HepG2 (cell line): ENCODE data around the gene FOXS1. TPM values are rescaled to one million over a fixed set of nuclear protein-coding genes. Genes with fewer than 3 reads are reported as not detected.

ENCODE experiments used
- FOXK2 ChIP-seq: fragments of 450-650 bp; IDR thresholded peaks from 2 replicates; pipeline ENCODE4 v1.6.1; 2016
- GATAD1 ChIP-seq: IDR thresholded peaks from 2 replicates; pipeline ENCODE4 v1.6.1; 2016; ENCODE audit warnings: missing genetic modification reagents, missing compliant biosample characterization
- MXD4 ChIP-seq: IDR thresholded peaks from 2 replicates; pipeline ENCODE4 v1.6.1; 2016; ENCODE audit warnings: mild to moderate bottlenecking, missing biosample characterization, missing genetic modification reagents
- NAIF1 ChIP-seq: sonication (generic); formaldehyde crosslinking; IDR thresholded peaks from 2 replicates; pipeline ENCODE4 v1.5.0; 2020; ENCODE audit warnings: mild to moderate bottlenecking, missing genetic modification reagents, borderline replicate concordance
- RFXANK ChIP-seq: IDR thresholded peaks from 2 replicates; pipeline ENCODE4 v1.6.1; 2016
- ZC3H13 ChIP-seq: sonication (generic); formaldehyde crosslinking; IDR thresholded peaks from 2 replicates; pipeline ENCODE4 v1.8.1; 2023; ENCODE audit warnings: mild to moderate bottlenecking, missing genetic modification reagents, moderate library complexity
- ZNF33A ChIP-seq: sonication (generic); formaldehyde crosslinking; IDR thresholded peaks from 2 replicates; pipeline ENCODE4 v1.5.1; 2020; ENCODE audit warnings: missing genetic modification reagents, mild to moderate bottlenecking, moderate library complexity, borderline replicate concordance
- ZNF367 ChIP-seq: sonication (generic); formaldehyde crosslinking; IDR thresholded peaks from 2 replicates; pipeline ENCODE4 v1.4.0; 2020; ENCODE audit warnings: missing genetic modification reagents, borderline replicate concordance
- ZNF446 ChIP-seq: sonication (generic); formaldehyde crosslinking; IDR thresholded peaks from 2 replicates; pipeline ENCODE4 v1.5.0; 2020; ENCODE audit warnings: mild to moderate bottlenecking, missing genetic modification reagents
- ZNF709 ChIP-seq: sonication (generic); formaldehyde crosslinking; IDR thresholded peaks from 2 replicates; pipeline ENCODE4 v1.5.0; 2020; ENCODE audit warnings: mild to moderate bottlenecking, missing genetic modification reagents
- ZNF724P ChIP-seq: sonication (generic); formaldehyde crosslinking; IDR thresholded peaks from 2 replicates; pipeline ENCODE4 v1.8.0; 2022; ENCODE audit warnings: missing genetic modification reagents, borderline replicate concordance
- ZNF749 ChIP-seq: sonication (generic); formaldehyde crosslinking; IDR thresholded peaks from 2 replicates; pipeline ENCODE4 v1.8.0; 2022; ENCODE audit warnings: mild to moderate bottlenecking, missing genetic modification reagents, moderate library complexity, borderline replicate concordance
- ZNF790 ChIP-seq: sonication (generic); formaldehyde crosslinking; IDR thresholded peaks from 2 replicates; pipeline ENCODE4 v1.8.0; 2022; ENCODE audit warnings: missing genetic modification reagents, mild to moderate bottlenecking, borderline replicate concordance
- polyA plus RNA-seq, 8 experiments: library from polyadenylated mRNA; depleted of rRNA in 3 of 8; stranded (reverse) in 7 of 8; unstranded in 1 of 8; fragments of >200 nt; fragmentation: Illumina TruSeq in 4 of 8; extraction: Trizol in 4 of 8; gene quantifications; 2 replicates each; pipeline versions ENCODE4 v1.2.1 to v1.2.3, GENCODE V29; 2011 to 2016; ENCODE audit warnings: low read depth in 4 of 8, missing spikeins in 1 of 8, mixed read lengths in 1 of 8; ENCODE audit not compliant: insufficient read depth in 1 of 8
- total RNA-seq, 5 experiments: library from RNA; depleted of rRNA; stranded (reverse); fragments of >200 nt; fragmentation: Illumina TruSeq; extraction: Trizol; gene quantifications; 2 replicates each; pipeline ENCODE4 v1.2.3, GENCODE V29; 2016; ENCODE audit warnings: low read depth in 1 of 5
- TF ChIP-seq, protein P1 (sequence below): sonication (generic); formaldehyde crosslinking; IDR thresholded peaks from 2 replicates; pipeline ENCODE4 v1.5.0; 2020; ENCODE audit warnings: missing genetic modification reagents
- TF ChIP-seq, protein P2 (sequence below): sonication (generic); formaldehyde crosslinking; IDR thresholded peaks from 2 replicates; pipeline ENCODE4 v1.4.0; 2020; ENCODE audit warnings: missing genetic modification reagents
- TF ChIP-seq, protein P3 (sequence below): sonication (generic); formaldehyde crosslinking; IDR thresholded peaks from 2 replicates; pipeline ENCODE4 v1.4.0; 2020; ENCODE audit warnings: missing genetic modification reagents
- TF ChIP-seq, protein P4 (sequence below): IDR thresholded peaks from 2 replicates; pipeline ENCODE4 v1.6.1; 2016; ENCODE audit warnings: control low read depth
- TF ChIP-seq, protein P5 (sequence below): sonication (generic); formaldehyde crosslinking; IDR thresholded peaks from 2 replicates; pipeline ENCODE4 v1.9.0; 2021; ENCODE audit warnings: missing genetic modification reagents, mild to moderate bottlenecking, borderline replicate concordance
- TF ChIP-seq, protein P6 (sequence below): sonication (generic); formaldehyde crosslinking; IDR thresholded peaks from 2 replicates; pipeline ENCODE4 v1.4.0; 2020; ENCODE audit warnings: missing genetic modification reagents, borderline replicate concordance

The FOXS1 gene
- total and polyA plus RNA-seq, 2 of the 13 experiments (the other 11 are each of a cell fraction or from before 2014, with no cell fraction given), result not detected

GRCh38 chr20:31822421-31823330 is 22.7 kb downstream of the FOXS1 start (continued):
- TF ChIP-seq ZNF749 (CRISPR knock-in tag) (no peak), ZNF709 (no peak), ZNF367 (CRISPR knock-in tag) (no peak), ZNF724P (CRISPR knock-in tag) (no peak), RFXANK (CRISPR knock-in tag) (no peak), ZNF790 (CRISPR knock-in tag) (no peak), GATAD1 (CRISPR knock-in tag) (no peak), ZNF446 (no peak), FOXK2 (no peak), ZC3H13 (CRISPR knock-in tag) (no peak), MXD4 (CRISPR knock-in tag) (no peak), NAIF1 (no peak), ZNF33A (CRISPR knock-in tag) (no peak)
- TF ChIP-seq, protein P1, sequence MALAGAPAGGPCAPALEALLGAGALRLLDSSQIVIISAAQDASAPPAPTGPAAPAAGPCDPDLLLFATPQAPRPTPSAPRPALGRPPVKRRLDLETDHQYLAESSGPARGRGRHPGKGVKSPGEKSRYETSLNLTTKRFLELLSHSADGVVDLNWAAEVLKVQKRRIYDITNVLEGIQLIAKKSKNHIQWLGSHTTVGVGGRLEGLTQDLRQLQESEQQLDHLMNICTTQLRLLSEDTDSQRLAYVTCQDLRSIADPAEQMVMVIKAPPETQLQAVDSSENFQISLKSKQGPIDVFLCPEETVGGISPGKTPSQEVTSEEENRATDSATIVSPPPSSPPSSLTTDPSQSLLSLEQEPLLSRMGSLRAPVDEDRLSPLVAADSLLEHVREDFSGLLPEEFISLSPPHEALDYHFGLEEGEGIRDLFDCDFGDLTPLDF (CRISPR knock-in tag), result no peak
- TF ChIP-seq, protein P2, sequence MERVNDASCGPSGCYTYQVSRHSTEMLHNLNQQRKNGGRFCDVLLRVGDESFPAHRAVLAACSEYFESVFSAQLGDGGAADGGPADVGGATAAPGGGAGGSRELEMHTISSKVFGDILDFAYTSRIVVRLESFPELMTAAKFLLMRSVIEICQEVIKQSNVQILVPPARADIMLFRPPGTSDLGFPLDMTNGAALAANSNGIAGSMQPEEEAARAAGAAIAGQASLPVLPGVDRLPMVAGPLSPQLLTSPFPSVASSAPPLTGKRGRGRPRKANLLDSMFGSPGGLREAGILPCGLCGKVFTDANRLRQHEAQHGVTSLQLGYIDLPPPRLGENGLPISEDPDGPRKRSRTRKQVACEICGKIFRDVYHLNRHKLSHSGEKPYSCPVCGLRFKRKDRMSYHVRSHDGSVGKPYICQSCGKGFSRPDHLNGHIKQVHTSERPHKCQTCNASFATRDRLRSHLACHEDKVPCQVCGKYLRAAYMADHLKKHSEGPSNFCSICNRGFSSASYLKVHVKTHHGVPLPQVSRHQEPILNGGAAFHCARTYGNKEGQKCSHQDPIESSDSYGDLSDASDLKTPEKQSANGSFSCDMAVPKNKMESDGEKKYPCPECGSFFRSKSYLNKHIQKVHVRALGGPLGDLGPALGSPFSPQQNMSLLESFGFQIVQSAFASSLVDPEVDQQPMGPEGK (CRISPR knock-in tag), result peak; percentile 27; the same call in 1 of the 2 replicates
- TF ChIP-seq, protein P3, sequence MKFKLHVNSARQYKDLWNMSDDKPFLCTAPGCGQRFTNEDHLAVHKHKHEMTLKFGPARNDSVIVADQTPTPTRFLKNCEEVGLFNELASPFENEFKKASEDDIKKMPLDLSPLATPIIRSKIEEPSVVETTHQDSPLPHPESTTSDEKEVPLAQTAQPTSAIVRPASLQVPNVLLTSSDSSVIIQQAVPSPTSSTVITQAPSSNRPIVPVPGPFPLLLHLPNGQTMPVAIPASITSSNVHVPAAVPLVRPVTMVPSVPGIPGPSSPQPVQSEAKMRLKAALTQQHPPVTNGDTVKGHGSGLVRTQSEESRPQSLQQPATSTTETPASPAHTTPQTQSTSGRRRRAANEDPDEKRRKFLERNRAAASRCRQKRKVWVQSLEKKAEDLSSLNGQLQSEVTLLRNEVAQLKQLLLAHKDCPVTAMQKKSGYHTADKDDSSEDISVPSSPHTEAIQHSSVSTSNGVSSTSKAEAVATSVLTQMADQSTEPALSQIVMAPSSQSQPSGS (CRISPR knock-in tag), result no peak
- TF ChIP-seq, protein P4, sequence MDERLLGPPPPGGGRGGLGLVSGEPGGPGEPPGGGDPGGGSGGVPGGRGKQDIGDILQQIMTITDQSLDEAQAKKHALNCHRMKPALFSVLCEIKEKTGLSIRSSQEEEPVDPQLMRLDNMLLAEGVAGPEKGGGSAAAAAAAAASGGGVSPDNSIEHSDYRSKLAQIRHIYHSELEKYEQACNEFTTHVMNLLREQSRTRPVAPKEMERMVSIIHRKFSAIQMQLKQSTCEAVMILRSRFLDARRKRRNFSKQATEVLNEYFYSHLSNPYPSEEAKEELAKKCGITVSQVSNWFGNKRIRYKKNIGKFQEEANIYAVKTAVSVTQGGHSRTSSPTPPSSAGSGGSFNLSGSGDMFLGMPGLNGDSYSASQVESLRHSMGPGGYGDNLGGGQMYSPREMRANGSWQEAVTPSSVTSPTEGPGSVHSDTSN, result no peak
- TF ChIP-seq, protein P5, sequence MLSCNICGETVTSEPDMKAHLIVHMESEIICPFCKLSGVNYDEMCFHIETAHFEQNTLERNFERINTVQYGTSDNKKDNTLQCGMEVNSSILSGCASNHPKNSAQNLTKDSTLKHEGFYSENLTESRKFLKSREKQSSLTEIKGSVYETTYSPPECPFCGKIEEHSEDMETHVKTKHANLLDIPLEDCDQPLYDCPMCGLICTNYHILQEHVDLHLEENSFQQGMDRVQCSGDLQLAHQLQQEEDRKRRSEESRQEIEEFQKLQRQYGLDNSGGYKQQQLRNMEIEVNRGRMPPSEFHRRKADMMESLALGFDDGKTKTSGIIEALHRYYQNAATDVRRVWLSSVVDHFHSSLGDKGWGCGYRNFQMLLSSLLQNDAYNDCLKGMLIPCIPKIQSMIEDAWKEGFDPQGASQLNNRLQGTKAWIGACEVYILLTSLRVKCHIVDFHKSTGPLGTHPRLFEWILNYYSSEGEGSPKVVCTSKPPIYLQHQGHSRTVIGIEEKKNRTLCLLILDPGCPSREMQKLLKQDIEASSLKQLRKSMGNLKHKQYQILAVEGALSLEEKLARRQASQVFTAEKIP (CRISPR knock-in tag), result no peak
- TF ChIP-seq, protein P6, sequence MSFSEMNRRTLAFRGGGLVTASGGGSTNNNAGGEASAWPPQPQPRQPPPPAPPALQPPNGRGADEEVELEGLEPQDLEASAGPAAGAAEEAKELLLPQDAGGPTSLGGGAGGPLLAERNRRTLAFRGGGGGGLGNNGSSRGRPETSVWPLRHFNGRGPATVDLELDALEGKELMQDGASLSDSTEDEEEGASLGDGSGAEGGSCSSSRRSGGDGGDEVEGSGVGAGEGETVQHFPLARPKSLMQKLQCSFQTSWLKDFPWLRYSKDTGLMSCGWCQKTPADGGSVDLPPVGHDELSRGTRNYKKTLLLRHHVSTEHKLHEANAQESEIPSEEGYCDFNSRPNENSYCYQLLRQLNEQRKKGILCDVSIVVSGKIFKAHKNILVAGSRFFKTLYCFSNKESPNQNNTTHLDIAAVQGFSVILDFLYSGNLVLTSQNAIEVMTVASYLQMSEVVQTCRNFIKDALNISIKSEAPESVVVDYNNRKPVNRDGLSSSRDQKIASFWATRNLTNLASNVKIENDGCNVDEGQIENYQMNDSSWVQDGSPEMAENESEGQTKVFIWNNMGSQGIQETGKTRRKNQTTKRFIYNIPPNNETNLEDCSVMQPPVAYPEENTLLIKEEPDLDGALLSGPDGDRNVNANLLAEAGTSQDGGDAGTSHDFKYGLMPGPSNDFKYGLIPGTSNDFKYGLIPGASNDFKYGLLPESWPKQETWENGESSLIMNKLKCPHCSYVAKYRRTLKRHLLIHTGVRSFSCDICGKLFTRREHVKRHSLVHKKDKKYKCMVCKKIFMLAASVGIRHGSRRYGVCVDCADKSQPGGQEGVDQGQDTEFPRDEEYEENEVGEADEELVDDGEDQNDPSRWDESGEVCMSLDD (CRISPR knock-in tag), result no peak
